ENCODE measurements around the gene RRBP1.

RRBP1 gene

DNA sequence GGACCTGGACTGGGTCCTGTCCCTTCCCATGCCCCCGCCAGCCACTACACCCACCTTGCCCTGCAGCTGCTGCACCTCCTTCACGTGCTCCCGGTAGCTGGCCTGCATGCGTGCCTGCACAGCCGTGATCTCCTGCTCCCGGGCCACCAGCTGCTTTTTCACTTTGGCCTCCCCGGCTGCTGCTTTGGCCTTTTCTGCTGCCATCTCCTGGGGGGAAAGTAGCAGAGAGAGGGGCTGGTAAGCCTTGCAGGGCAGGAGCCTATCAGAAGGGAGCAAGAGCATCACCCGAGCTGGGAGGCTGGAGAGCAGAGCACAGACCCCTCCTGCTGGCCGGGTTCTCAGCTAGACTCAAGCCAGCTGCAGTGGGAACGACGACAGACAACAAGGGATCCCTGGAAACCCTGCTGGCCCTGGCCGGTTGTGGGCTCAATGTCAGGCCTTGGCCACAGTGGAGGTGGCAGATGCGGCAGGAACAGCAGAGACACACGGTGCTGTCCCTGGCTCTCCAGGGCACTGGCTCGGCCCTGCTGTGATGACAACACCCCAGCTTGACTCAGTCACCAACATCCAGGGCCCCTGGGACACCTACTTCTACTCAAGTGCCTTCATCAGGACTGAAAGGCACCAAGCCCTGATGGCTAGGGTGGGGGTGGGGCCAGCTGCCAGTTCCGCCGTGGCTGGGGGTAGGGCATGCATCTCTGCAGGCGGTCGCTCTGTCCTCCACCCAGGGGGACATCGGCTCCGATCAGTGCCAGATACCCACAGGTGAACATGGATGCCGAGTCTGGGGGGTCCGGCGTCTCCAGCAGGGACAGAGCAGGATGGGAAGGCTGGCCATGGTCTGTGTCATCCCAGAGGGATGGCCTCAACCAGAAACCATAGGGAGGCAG is 45.3 kb downstream of the RRBP1 start:
- DNase-seq (ENCODE audit: low read depth, low spot score), result no peak

GRCh38 chr20:17635332-17636244 is 46.5 kb downstream of the RRBP1 start:
- DNase-seq (ENCODE audit: low read depth, low spot score), result no peak

DNA sequence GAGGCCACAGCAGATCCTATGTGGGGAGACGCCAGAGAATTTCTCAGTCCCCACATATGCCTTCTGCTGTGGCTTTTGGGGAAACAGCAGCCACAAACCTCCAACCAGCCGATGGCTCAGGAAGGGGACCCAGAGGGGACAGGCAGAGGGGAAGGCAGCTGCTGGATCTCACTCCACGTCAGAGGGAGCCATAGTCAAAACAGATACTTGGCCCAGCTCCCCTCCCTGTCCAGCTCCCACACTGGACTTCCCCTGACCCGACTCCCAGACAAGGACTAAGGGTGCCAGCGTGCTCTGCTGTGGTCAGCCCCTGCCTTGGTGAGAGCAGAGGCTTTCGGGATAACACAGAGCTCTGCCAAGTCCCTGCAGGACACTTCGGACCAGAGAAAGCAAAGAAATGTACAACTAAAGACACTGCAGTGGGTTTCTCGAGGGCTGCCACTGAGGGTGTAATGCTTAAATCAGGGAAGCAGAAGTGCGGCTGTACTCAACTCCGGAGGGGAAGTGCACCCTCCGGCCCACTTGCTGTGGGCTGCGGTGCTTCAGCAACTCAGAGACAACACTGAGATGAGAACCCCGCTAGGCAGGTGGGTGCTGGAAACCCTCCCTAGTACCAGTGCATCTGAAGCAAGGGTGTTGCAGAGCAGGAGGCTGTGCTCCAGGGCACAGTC is 47.2 kb downstream of the RRBP1 start:
- no peak for DNase-seq (ENCODE audit: low read depth, low spot score)

DNA sequence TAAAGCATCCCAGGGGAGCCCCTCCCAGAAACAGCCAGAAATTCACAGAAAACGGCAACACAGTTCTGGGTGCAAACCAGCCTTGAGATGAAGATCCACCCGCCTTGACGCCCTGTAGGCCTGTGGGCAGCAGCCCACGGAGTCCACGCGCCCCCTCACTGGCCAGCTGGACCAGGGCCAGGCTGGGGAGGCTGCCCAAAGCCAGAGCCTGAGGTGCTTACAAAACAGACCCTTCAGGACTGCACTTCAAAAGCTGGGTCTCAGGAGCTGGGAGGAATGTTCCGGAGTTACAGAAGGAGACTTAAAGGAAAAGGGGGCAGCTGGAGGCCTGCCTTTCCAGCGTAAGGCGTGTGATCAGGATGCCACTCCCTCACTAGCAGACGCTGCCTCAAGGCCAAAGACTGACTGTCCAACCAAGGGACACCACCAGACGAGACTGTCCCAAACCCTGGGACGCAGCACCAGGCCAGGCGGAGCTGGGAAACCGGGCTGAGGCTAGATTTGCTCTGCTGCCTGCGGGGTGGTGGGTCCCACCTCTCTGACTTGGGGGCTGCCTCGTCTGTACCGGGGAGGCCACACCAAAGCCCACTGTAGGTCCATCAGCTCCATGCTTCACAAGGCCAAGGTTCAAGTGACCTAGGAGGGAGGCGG is 48.1 kb downstream of the RRBP1 start:
- DNase-seq (ENCODE audit: low read depth, low spot score), result no peak

DNA sequence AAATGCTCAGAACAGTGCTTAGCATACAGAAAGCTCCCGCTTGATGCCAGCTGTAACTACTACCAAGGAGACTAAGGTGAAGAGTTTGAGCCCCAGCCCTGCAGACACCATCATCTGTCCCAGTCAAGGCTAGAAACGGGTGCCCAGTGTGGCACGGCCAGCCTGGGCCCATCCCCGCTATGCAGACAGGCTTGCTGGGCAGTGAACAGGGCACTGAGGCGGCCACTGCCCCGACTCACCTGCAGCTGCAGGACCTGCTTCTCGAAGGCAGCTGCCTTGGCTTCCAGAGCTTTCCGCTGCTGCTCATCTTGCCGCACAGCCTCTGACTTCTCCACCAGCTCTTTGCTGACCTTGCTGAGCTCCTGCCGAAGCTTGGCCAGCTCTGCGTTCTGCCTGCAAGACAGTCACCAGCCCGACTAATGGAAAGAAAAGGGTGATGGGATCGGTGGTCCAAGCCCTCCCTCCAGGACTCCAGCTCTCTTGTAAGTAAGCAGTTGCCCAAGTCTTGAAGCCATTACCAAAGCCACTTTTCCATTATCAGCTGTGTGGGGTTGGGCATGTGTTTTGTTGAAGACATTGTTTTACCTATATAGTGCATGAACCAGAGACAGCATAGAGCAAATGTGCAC is 48.7 kb downstream of the RRBP1 start:
- no peak for DNase-seq (ENCODE audit: low read depth, low spot score)

DNA sequence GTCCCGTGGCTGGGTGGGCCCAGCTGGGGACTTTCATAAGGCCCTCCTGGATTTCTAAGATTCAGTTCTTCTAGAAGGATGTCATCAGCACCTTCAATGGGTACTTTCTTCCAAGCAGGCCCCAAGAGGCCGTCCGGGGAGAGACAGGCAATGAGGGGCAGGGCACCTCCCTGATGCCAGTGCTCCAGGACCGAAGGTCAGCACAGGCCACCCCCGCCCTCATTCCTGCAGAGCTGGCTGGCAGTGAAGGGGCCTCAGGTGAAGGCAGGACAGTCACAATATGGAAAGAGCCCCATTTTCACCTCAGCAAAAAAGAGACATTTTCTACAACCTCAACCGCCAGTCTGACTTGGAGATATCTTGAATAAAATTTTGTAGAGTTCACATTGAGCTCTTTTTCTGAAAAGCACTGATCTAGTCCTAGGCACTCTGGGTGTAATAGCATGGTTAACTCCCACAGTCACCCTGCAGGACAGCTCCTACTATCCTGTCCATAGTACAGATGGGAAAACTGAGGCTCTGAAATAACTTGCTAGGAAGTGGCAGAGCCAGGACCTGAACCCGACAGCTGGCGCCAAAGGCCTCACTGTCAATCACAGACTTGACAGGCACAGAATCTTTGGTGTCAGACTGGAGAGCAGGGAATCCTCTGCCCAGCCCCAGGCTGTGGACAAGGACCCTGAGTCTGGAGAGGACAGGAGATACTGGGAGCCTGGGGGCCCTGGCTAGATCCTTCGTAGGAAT is 50.3 kb downstream of the RRBP1 start:
- DNase-seq (ENCODE audit: low read depth, low spot score), result no peak

DNA sequence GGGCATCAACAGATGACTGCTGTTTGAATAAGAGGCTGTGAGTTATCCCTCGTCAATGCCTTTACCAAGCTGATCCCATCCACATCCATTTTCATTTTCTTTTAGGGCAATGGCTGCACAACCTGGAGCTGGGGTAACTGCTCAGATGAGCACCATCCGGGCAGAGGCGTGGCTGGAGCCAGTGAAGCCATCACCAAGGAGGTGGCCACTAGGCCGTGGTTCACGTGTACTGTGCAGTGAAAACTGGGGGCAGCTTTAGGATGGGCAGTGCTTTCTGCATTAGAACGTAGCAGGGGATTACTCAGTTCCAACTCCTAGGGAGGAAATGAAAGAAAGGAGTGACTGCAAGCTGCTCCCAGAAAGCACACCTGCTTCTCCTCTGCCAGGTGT is 51.2 kb downstream of the RRBP1 start:
- no peak for DNase-seq (ENCODE audit: low read depth, low spot score)

DNA sequence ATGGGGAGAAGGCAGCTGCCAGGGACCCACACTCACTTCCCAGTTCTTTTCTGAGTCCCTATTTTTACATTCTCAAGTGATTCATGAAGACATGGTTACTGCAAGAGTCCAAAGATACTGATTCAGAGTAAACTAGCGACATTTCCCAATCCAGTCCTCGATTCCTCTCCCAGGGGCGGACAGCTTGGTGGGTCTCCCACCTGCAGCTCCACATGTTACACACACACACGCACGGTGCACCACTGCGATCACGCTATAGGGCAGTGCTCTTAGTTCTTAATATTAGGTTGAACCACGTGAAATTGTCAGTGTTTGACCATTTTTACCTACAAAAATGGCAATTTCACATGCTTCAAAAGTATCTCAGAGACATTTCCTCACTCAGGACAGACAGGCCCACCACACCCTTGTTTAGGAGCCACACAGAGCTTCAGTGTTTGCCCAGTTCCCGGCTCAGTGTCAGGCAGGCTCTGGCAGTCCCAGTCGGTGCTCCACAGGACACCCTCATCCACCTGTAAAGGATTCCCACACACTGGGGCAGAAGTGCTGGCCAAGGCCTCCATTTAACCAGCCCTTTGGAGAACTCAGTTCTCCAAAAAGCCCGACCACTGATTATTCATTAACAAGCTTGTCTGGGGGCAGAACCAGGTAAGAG is 51.8 kb downstream of the RRBP1 start:
- no peak for DNase-seq (ENCODE audit: low read depth, low spot score)

- DNase-seq (ENCODE audit: low read depth, low spot score), result no peak
Observed at GRCh38 chr20:17629678-17630089, 52.4 kb downstream of the RRBP1 start.

GRCh38 chr20:17629025-17629424 is 53.0 kb downstream of the RRBP1 start:
- DNase-seq (ENCODE audit: low read depth, low spot score), result no peak

DNA sequence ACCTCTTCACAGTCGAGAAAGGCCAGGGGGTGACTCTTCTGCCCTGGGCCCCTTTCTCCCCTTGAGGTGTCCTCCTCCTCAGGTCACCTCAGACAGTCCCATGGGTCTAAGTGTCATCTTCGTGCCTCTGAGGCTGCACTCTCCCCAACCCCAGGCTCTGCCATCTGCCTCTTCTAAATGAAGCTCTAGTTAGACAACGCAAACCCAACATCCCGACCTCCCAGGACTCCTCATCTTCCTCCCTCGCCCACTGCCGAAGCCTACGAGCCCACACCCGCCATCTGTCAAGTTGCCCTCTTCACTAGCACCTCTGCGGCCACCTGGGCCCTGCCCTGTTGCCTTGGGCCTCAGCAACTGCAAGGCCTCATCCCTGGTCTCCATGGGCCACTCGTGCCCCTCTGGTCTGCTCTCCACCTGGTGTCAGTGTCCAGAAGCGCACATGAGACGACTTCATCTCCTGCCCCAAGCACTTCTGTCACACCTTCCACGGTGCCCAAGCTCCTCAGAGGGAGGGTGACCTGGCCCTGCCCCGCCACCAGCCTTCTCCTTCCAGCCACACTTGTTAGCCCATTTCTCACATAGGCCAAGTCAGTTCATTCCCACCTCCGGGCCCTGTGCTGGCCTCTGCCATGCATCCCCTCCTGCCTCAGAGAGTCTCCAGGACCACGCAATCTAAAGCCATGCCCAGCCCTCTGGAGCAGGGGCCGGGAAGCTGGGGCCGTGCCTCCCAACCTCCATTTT is 53.8 kb downstream of the RRBP1 start:
- no peak for DNase-seq (ENCODE audit: low read depth, low spot score)

GRCh38 chr20:17627101-17627955 is 54.7 kb downstream of the RRBP1 start:
- DNase-seq (ENCODE audit: low read depth, low spot score), result no peak

DNA sequence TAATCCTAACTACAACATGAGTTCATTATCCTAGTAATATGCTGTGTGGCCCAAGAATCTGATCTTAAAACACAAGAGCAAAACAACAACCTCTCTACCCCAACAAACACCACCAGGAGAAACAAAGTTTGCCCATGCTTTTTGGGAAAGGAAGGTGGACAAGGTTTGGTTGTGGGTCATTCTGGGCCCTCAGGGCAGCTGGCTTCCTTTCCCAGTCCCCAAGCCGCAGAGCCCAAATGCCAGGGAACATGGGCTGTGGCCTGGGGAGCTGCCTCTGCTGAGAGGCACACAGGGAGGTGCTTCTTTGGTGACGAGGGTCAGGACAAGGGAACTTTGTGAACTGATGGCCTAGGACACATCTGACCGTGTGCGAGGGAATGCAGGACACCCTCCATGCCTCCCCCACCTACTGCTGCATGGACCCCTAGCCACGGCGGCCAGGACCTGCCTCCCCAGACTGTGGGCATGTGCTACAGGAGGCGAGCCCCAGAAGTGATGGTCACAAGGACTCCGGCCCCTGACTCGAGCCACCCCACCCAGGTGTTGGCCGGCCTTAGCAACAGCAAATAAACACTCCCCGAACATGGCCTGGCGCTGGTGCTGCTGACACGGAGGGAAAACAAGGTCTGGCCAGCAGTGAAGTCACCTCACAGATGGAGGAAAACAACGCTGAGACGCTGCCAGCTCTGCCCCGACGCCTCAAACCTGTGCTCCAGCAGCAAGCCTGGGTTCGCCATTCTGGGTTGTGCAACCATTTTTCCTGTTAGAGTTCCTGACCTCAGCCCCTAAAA is 55.6 kb downstream of the RRBP1 start:
- DNase-seq (ENCODE audit: low read depth, low spot score), result no peak

DNA sequence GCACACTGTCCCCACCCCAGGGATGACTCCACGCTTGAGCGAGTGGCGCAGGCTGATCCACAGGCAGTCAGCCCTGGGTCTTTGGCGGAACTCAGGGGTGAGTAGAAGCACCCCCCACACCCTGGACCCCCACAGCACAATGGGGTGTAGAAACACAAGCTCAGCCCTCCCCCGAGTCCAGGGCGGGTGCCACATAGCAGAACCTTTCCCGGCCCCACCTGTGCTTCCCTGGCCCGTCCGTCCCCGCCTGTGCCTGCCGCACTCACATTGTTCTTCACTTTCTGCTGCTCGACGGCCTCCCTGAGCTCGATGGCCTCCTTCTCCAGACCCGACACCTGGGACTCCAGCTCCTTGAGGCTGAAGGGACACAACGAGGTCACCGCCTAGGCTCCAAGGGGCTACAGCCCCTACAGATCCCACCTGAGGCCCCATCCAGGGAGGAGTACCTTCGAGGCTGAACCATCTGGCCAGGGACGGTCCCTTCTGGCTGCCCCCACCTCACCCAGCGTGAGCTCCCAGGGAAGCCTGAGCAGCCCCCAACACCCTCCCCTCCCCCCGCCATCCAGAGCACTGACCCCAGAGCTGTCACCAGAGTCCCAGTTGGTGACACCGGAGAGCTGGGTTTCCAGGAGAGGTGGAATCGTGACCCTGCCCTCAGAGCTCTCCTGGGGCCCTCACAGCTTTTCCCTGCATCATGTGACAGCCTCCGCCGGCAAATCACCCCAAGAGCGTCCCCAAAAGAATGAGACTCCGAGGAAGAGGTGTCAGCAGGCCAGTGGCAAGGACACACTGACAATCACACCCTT is 56.6 kb downstream of the RRBP1 start:
- no peak for DNase-seq (ENCODE audit: low read depth, low spot score)

- DNase-seq (ENCODE audit: low read depth, low spot score), result no peak
Observed at GRCh38 chr20:17624551-17625245, 57.3 kb downstream of the RRBP1 start.

DNA sequence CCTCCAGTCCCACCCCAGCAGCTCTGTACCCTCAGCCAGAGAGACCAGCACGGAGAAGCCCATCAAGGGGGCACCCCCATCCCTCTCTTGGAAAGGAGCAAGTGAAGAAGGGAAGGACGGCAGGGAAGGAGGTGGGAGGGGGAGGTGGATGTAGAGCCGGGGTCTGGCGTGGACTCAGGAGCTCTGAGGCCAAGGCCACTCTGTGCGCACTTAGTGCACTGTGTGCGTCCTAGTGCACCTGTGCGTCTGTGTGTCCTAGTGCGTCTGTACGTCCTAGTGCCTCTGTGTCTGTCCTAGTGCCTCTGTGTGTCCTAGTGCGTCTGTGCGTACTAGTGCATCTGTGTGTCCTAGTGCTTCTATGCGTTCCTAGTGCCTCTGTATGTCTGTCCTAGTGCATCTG is 58.0 kb downstream of the RRBP1 start:
- DNase-seq (ENCODE audit: low read depth, low spot score), result no peak
